Globus pallidus (tissue), 1 donor: ENCODE results near the gene MEIS1.

Experiments
- DNase-seq: peaks from one replicate; pipeline ENCODE4 v3.0.0-alpha.2; 2015; ENCODE audit warnings: low spot score

Gene MEIS1

GRCh38 chr2:66507673-66508201 is 72.8 kb downstream of the MEIS1 start:
- DNase-seq = peak; percentile 35

- no peak for DNase-seq
These were observed 73.7 kb downstream of the MEIS1 start for GRCh38 chr2:66508484-66509071.

- DNase-seq = no peak
These were observed 74.4 kb downstream of the MEIS1 start for GRCh38 chr2:66509326-66509811.

- no peak for DNase-seq
These were observed 77.7 kb downstream of the MEIS1 start for GRCh38 chr2:66512626-66513025.

- no peak for DNase-seq
These were observed 80.8 kb downstream of the MEIS1 start for GRCh38 chr2:66515743-66516142.

- no peak for DNase-seq
These were observed 81.6 kb downstream of the MEIS1 start for GRCh38 chr2:66516499-66516898.

GRCh38 chr2:66517772-66518171 is 82.8 kb downstream of the MEIS1 start:
- DNase-seq = no peak

GRCh38 chr2:66519264-66519843 is 84.4 kb downstream of the MEIS1 start:
- DNase-seq = no peak

- DNase-seq = no peak
These were observed 86.5 kb downstream of the MEIS1 start for GRCh38 chr2:66521291-66521922.

- DNase-seq = no peak
These were observed 87.9 kb downstream of the MEIS1 start for GRCh38 chr2:66522611-66523376.

GRCh38 chr2:66523377-66523969 is 88.5 kb downstream of the MEIS1 start:
- no peak for DNase-seq

- no peak for DNase-seq
These were observed 89.1 kb downstream of the MEIS1 start for GRCh38 chr2:66523990-66524389.

GRCh38 chr2:66525606-66526005 is 90.7 kb downstream of the MEIS1 start:
- DNase-seq = no peak

GRCh38 chr2:66526180-66526579 is 91.3 kb downstream of the MEIS1 start:
- no peak for DNase-seq

GRCh38 chr2:66528974-66529724 is 94.2 kb downstream of the MEIS1 start:
- DNase-seq = no peak

GRCh38 chr2:66530651-66531050 is 95.7 kb downstream of the MEIS1 start:
- no peak for DNase-seq

GRCh38 chr2:66531155-66531554 is 96.2 kb downstream of the MEIS1 start:
- no peak for DNase-seq

- DNase-seq = no peak
These were observed 96.6 kb downstream of the MEIS1 start for GRCh38 chr2:66531567-66531966.

GRCh38 chr2:66532972-66533868 is 98.3 kb downstream of the MEIS1 start:
- DNase-seq = no peak

- no peak for DNase-seq
These were observed 99.5 kb downstream of the MEIS1 start for GRCh38 chr2:66534461-66534860.
